ENCODE measurements around the gene SLC12A8. TPM values are rescaled to one million over a fixed set of nuclear protein-coding genes. Genes with fewer than 3 reads are reported as not detected.

Gene SLC12A8
- total and polyA plus RNA-seq, 10 of the 15 experiments (the other 5 are each of a cell fraction or from before 2014, with no cell fraction given), result 2.5 to 71.6 (median 50.1) TPM

GRCh38 chr3:125062904-125063618 lies 149.5 kb downstream of the SLC12A8 start:
- no peak for DNase-seq (ENCODE audit: low read depth, low spot score)
- Histone ChIP-seq H3K27ac (ENCODE audit: control insufficient read depth, insufficient read depth) (no peak overlapping the region), H3K9me3 (replicated peaks; ENCODE audit: control insufficient read depth, insufficient read depth, low read length) (no peaks in the 10 kb centered on the region), H3K79me2 (ENCODE audit: control insufficient read depth, insufficient read depth, low read length) (no peaks in the 10 kb centered on the region), H3K27me3 (replicated peaks in 1 of 2; ENCODE audit: control insufficient read depth in 2 of 2, insufficient read depth in 2 of 2, low read length in 1 of 2) (no peaks in the 10 kb centered on the region; a peak in 2 of 4 replicates), H3K4me1 (ENCODE audit: control insufficient read depth, insufficient read depth, low read length) (no peaks in the 10 kb centered on the region), H3K9ac (ENCODE audit: control insufficient read depth, insufficient read depth, low read length) (no peak overlapping the region), H2AFZ (ENCODE audit: control insufficient read depth, low read depth, low read length) (no peak overlapping the region), H3K4me3 (no peak overlapping the region), H4K20me1 (ENCODE audit: control insufficient read depth, insufficient read depth) (no peaks in the 10 kb centered on the region), H3K36me3 (ENCODE audit: control insufficient read depth in 2 of 2, insufficient read depth in 2 of 2, low read length in 1 of 2) (no peaks in the 10 kb centered on the region), H3K4me2 (ENCODE audit: control insufficient read depth, insufficient read depth) (no peak overlapping the region)
- CTCF ChIA-PET, result no interaction called here
- TF ChIP-seq TBL1XR1 (IDR thresholded peaks at IDR 0.05; ENCODE audit: low read depth, low read length), result no peak
- TF ChIP-seq SMARCA5 (IDR thresholded peaks at IDR 0.05), result no peak
- no peak for TF ChIP-seq PKNOX1 (IDR thresholded peaks at IDR 0.05)
- TF ChIP-seq CEBPB (IDR thresholded peaks at IDR 0.05; ENCODE audit: borderline replicate concordance in 1 of 2, low read depth in 2 of 2, low read length in 2 of 2), result no peak
- TF ChIP-seq SIN3A (IDR thresholded peaks at IDR 0.05; ENCODE audit: low read depth, low read length), result no peak
- no peak for ATAC-seq
- RAD21 ChIA-PET (ENCODE audit: unreplicated experiment), result no interaction called here
- FAIRE-seq, result no peak
- POLR2A ChIA-PET, result no interaction called here
- SMC1A ChIA-PET (ENCODE audit: uncharacterized antibody, unreplicated experiment), result interaction anchor here (0.7 kb wide), 1 partner anchor 41 kb away, joined by 3 read pairs; no protein-coding TSS in a partner anchor
- no TSS peak for BruUV-seq (replicated peaks)
- in situ Hi-C loops (cut with MboI) (no loop called here), intact Hi-C loops (cut with micrococcal nuclease; ENCODE audit: unreplicated experiment) (no loop called here)
- 54% methylated on average over 7 of the region's 7 CpGs for WGBS (ENCODE audit: insufficient coverage, insufficient replicate concordance, low lambda C conversion rate, missing lambda C conversion rate)

GRCh38 chr3:125061646-125062045 lies 150.9 kb downstream of the SLC12A8 start:
- Histone ChIP-seq H3K9me3 (replicated peaks; ENCODE audit: control insufficient read depth, insufficient read depth, low read length) (no peaks in the 10 kb centered on the region), H3K9ac (ENCODE audit: control insufficient read depth, insufficient read depth, low read length) (no peak overlapping the region), H4K20me1 (ENCODE audit: control insufficient read depth, insufficient read depth) (no peaks in the 10 kb centered on the region), H3K36me3 (ENCODE audit: control insufficient read depth in 2 of 2, insufficient read depth in 2 of 2, low read length in 1 of 2) (no peaks in the 10 kb centered on the region), H3K27ac (ENCODE audit: control insufficient read depth, insufficient read depth) (no peak overlapping the region), H3K79me2 (ENCODE audit: control insufficient read depth, insufficient read depth, low read length) (no peaks in the 10 kb centered on the region), H3K4me2 (ENCODE audit: control insufficient read depth, insufficient read depth) (no peak overlapping the region), H3K4me1 (ENCODE audit: control insufficient read depth, insufficient read depth, low read length) (no peaks in the 10 kb centered on the region), H2AFZ (ENCODE audit: control insufficient read depth, low read depth, low read length) (no peak overlapping the region), H3K27me3 (replicated peaks in 1 of 2; ENCODE audit: control insufficient read depth in 2 of 2, insufficient read depth in 2 of 2, low read length in 1 of 2) (no peaks in the 10 kb centered on the region; a peak in 2 of 4 replicates), H3K4me3 (no peak overlapping the region)
- FAIRE-seq, result no peak
- no peak for DNase-seq (ENCODE audit: low read depth, low spot score)
- no TSS peak for BruUV-seq (replicated peaks)
- in situ Hi-C loops (cut with MboI), result no loop called here
- ChIA-PET POLR2A (no interaction called here), RAD21 (ENCODE audit: unreplicated experiment) (no interaction called here), CTCF (no interaction called here), SMC1A (ENCODE audit: uncharacterized antibody, unreplicated experiment) (no interaction called here)
- WGBS (ENCODE audit: insufficient coverage, insufficient replicate concordance, low lambda C conversion rate, missing lambda C conversion rate), result 77% methylated on average over 4 of the region's 5 CpGs
- intact Hi-C loops (cut with micrococcal nuclease; ENCODE audit: unreplicated experiment), result no loop called here
- no peak for TF ChIP-seq CREM (IDR thresholded peaks at IDR 0.05; ENCODE audit: low read depth)
- no peak for TF ChIP-seq RELB (IDR thresholded peaks at IDR 0.05; ENCODE audit: low read depth)
- no peak for TF ChIP-seq ZNF622 (IDR thresholded peaks at IDR 0.05)
- no peak for ATAC-seq
